ENCODE data around the gene SHC2.
"Not testable (repeated sequence)": the region's sequence is repeated elsewhere in the genome, so short reads cannot be mapped to it uniquely, and the experiment has no call there.

The SHC2 gene

GRCh38 chr19:380618-381219 is 80.1 kb downstream of the SHC2 start:
- DNase-seq; H3K4me3 ChIP-seq (ENCODE audit: insufficient read depth, low read depth, low read length, poor library complexity, severe bottlenecking); H3K36me3 ChIP-seq (ENCODE audit: control insufficient read depth, insufficient read depth, low read length); H3K4me1 ChIP-seq (ENCODE audit: control insufficient read depth, insufficient read depth, low read length, poor library complexity, severe bottlenecking); H3K9me3 ChIP-seq (ENCODE audit: control insufficient read depth, low read length); H3K27ac ChIP-seq (ENCODE audit: insufficient read depth, low read length, poor library complexity, severe bottlenecking): not testable (repeated sequence)
- H3K27me3 ChIP-seq (replicated peaks; ENCODE audit: control insufficient read depth, insufficient read depth, low read length, poor library complexity, severe bottlenecking) = peaks cover 21% of the 10 kb centered on the region

- no peak for DNase-seq
- H3K27me3 ChIP-seq (replicated peaks; ENCODE audit: control insufficient read depth, insufficient read depth, low read length, poor library complexity, severe bottlenecking) = peaks cover 21% of the 10 kb centered on the region
- no peak overlapping the region for H3K4me3 ChIP-seq (ENCODE audit: insufficient read depth, low read depth, low read length, poor library complexity, severe bottlenecking)
Measured at GRCh38 chr19:379796-380195, 81.0 kb downstream of the SHC2 start.

GRCh38 chr19:378706-379105 is 82.1 kb downstream of the SHC2 start:
- DNase-seq = no peak
- H3K27me3 ChIP-seq (replicated peaks; ENCODE audit: control insufficient read depth, insufficient read depth, low read length, poor library complexity, severe bottlenecking) = peaks cover 11% of the 10 kb centered on the region
- H3K27ac ChIP-seq (ENCODE audit: insufficient read depth, low read length, poor library complexity, severe bottlenecking) = no peak overlapping the region
- peaks cover 4% of the 10 kb centered on the region for H3K4me1 ChIP-seq (ENCODE audit: control insufficient read depth, insufficient read depth, low read length, poor library complexity, severe bottlenecking)
- H3K4me3 ChIP-seq (ENCODE audit: insufficient read depth, low read depth, low read length, poor library complexity, severe bottlenecking) = no peak overlapping the region
- H3K36me3 ChIP-seq (ENCODE audit: control insufficient read depth, insufficient read depth, low read length) = no peaks in the 10 kb centered on the region
- no peaks in the 10 kb centered on the region for H3K9me3 ChIP-seq (ENCODE audit: control insufficient read depth, low read length)

More at GRCh38 chr19:379796-380195, 81.0 kb downstream of the SHC2 start:
- Histone ChIP-seq H3K27ac (ENCODE audit: insufficient read depth, low read length, poor library complexity, severe bottlenecking) (no peak overlapping the region), H3K9me3 (ENCODE audit: control insufficient read depth, low read length) (no peaks in the 10 kb centered on the region), H3K36me3 (ENCODE audit: control insufficient read depth, insufficient read depth, low read length) (no peaks in the 10 kb centered on the region), H3K4me1 (ENCODE audit: control insufficient read depth, insufficient read depth, low read length, poor library complexity, severe bottlenecking) (peaks cover 4% of the 10 kb centered on the region)

- no peaks in the 10 kb centered on the region for H3K36me3 ChIP-seq (ENCODE audit: control insufficient read depth, insufficient read depth, low read length)
- no peak overlapping the region for H3K27ac ChIP-seq (ENCODE audit: insufficient read depth, low read length, poor library complexity, severe bottlenecking)
- no peak overlapping the region for H3K4me3 ChIP-seq (ENCODE audit: insufficient read depth, low read depth, low read length, poor library complexity, severe bottlenecking)
- no peak for DNase-seq
- H3K9me3 ChIP-seq (ENCODE audit: control insufficient read depth, low read length) = no peaks in the 10 kb centered on the region
- peaks cover 8% of the 10 kb centered on the region for H3K27me3 ChIP-seq (replicated peaks; ENCODE audit: control insufficient read depth, insufficient read depth, low read length, poor library complexity, severe bottlenecking)
- peaks cover 4% of the 10 kb centered on the region for H3K4me1 ChIP-seq (ENCODE audit: control insufficient read depth, insufficient read depth, low read length, poor library complexity, severe bottlenecking)
Measured at GRCh38 chr19:377801-378581, 82.8 kb downstream of the SHC2 start.

GRCh38 chr19:376111-376470 is 84.7 kb downstream of the SHC2 start:
- no peaks in the 10 kb centered on the region for H3K36me3 ChIP-seq (ENCODE audit: control insufficient read depth, insufficient read depth, low read length)
- H3K27me3 ChIP-seq (replicated peaks; ENCODE audit: control insufficient read depth, insufficient read depth, low read length, poor library complexity, severe bottlenecking) = peaks cover 5% of the 10 kb centered on the region

GRCh38 chr19:375395-376110 is 85.3 kb downstream of the SHC2 start:
- Histone ChIP-seq H3K9me3 (ENCODE audit: control insufficient read depth, low read length) (no peaks in the 10 kb centered on the region), H3K27ac (ENCODE audit: insufficient read depth, low read length, poor library complexity, severe bottlenecking) (no peak overlapping the region), H3K4me3 (ENCODE audit: insufficient read depth, low read depth, low read length, poor library complexity, severe bottlenecking) (no peak overlapping the region), H3K27me3 (replicated peaks; ENCODE audit: control insufficient read depth, insufficient read depth, low read length, poor library complexity, severe bottlenecking) (peaks cover 5% of the 10 kb centered on the region), H3K36me3 (ENCODE audit: control insufficient read depth, insufficient read depth, low read length) (no peaks in the 10 kb centered on the region), H3K4me1 (ENCODE audit: control insufficient read depth, insufficient read depth, low read length, poor library complexity, severe bottlenecking) (no peaks in the 10 kb centered on the region)
- no peak for DNase-seq

More at GRCh38 chr19:376111-376470, 84.7 kb downstream of the SHC2 start:
- Histone ChIP-seq H3K4me3 (ENCODE audit: insufficient read depth, low read depth, low read length, poor library complexity, severe bottlenecking) (no peak overlapping the region), H3K27ac (ENCODE audit: insufficient read depth, low read length, poor library complexity, severe bottlenecking) (no peak overlapping the region), H3K4me1 (ENCODE audit: control insufficient read depth, insufficient read depth, low read length, poor library complexity, severe bottlenecking) (no peaks in the 10 kb centered on the region), H3K9me3 (ENCODE audit: control insufficient read depth, low read length) (no peaks in the 10 kb centered on the region)
- DNase-seq = no peak

GRCh38 chr19:374886-375235 is 86.0 kb downstream of the SHC2 start:
- H3K27me3 ChIP-seq (replicated peaks; ENCODE audit: control insufficient read depth, insufficient read depth, low read length, poor library complexity, severe bottlenecking) = peaks cover 5% of the 10 kb centered on the region
- H3K9me3 ChIP-seq (ENCODE audit: control insufficient read depth, low read length) = no peaks in the 10 kb centered on the region
- H3K4me3 ChIP-seq (ENCODE audit: insufficient read depth, low read depth, low read length, poor library complexity, severe bottlenecking) = no peak overlapping the region
- H3K27ac ChIP-seq (ENCODE audit: insufficient read depth, low read length, poor library complexity, severe bottlenecking) = no peak overlapping the region
- no peak for DNase-seq
- no peaks in the 10 kb centered on the region for H3K4me1 ChIP-seq (ENCODE audit: control insufficient read depth, insufficient read depth, low read length, poor library complexity, severe bottlenecking)
- H3K36me3 ChIP-seq (ENCODE audit: control insufficient read depth, insufficient read depth, low read length) = no peaks in the 10 kb centered on the region

- DNase-seq = no peak
- Histone ChIP-seq H3K27ac (ENCODE audit: insufficient read depth, low read length, poor library complexity, severe bottlenecking) (no peak overlapping the region), H3K36me3 (ENCODE audit: control insufficient read depth, insufficient read depth, low read length) (no peaks in the 10 kb centered on the region), H3K4me1 (ENCODE audit: control insufficient read depth, insufficient read depth, low read length, poor library complexity, severe bottlenecking) (no peaks in the 10 kb centered on the region), H3K27me3 (replicated peaks; ENCODE audit: control insufficient read depth, insufficient read depth, low read length, poor library complexity, severe bottlenecking) (peaks cover 5% of the 10 kb centered on the region), H3K9me3 (ENCODE audit: control insufficient read depth, low read length) (no peaks in the 10 kb centered on the region), H3K4me3 (ENCODE audit: insufficient read depth, low read depth, low read length, poor library complexity, severe bottlenecking) (no peak overlapping the region)
Measured at GRCh38 chr19:374183-374885, 86.5 kb downstream of the SHC2 start.

GRCh38 chr19:373391-374182 is 87.2 kb downstream of the SHC2 start:
- no peak overlapping the region for H3K4me3 ChIP-seq (ENCODE audit: insufficient read depth, low read depth, low read length, poor library complexity, severe bottlenecking)
- no peak overlapping the region for H3K27ac ChIP-seq (ENCODE audit: insufficient read depth, low read length, poor library complexity, severe bottlenecking)
- H3K4me1 ChIP-seq (ENCODE audit: control insufficient read depth, insufficient read depth, low read length, poor library complexity, severe bottlenecking) = no peaks in the 10 kb centered on the region
- no peaks in the 10 kb centered on the region for H3K36me3 ChIP-seq (ENCODE audit: control insufficient read depth, insufficient read depth, low read length)
- DNase-seq = no peak
- no peaks in the 10 kb centered on the region for H3K9me3 ChIP-seq (ENCODE audit: control insufficient read depth, low read length)
- peaks cover 5% of the 10 kb centered on the region for H3K27me3 ChIP-seq (replicated peaks; ENCODE audit: control insufficient read depth, insufficient read depth, low read length, poor library complexity, severe bottlenecking)
